ENCODE data around the gene VSIG8.

VSIG8 gene

GRCh38 chr1:159897962-159898361 is 35.5 kb upstream of the VSIG8 start:
- Histone ChIP-seq H3K4me3 (ENCODE audit: low read depth in 1 of 2, low read length in 2 of 2) (no peak overlapping the region), H3K27ac (ENCODE audit: low read depth, low read length) (no peak overlapping the region), H3K4me1 (ENCODE audit: insufficient read depth, low read length) (peaks cover 3% of the 10 kb centered on the region), H3K9ac (ENCODE audit: low read length) (no peak overlapping the region), H3K36me3 (ENCODE audit: insufficient read depth, low read length) (no peaks in the 10 kb centered on the region), H3K27me3 (ENCODE audit: control insufficient read depth in 1 of 2, insufficient read depth in 2 of 2, low read length in 2 of 2) (no peaks in the 10 kb centered on the region), H3K9me3 (ENCODE audit: low read length) (no peaks in the 10 kb centered on the region)

DNA sequence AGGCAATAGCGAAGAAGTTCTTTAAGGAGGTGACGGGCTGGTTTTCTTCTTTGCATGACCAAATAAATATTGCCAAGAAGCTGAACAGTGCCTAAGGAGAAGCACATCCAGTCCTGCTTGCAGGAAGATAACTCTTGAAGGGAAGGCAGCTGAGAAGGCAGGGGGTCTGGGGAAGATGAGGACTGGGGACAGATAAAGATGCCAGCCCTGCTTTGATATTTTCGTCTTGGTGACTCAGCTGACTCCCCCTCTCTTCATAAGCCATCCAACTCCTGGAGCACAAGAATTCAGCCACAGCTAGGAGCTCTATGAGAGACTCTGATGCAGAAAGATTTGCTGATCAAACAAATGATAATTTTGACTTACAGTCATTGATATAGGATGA is 34.1 kb upstream of the VSIG8 start:
- H3K4me3 ChIP-seq (ENCODE audit: low read depth in 1 of 2, low read length in 2 of 2): no peak overlapping the region
- H3K4me1 ChIP-seq (ENCODE audit: insufficient read depth, low read length): peaks cover 3% of the 10 kb centered on the region
- no peak overlapping the region for H3K9ac ChIP-seq (ENCODE audit: low read length)
- H3K27me3 ChIP-seq (ENCODE audit: control insufficient read depth in 1 of 2, insufficient read depth in 2 of 2, low read length in 2 of 2): no peaks in the 10 kb centered on the region
- H3K36me3 ChIP-seq (ENCODE audit: insufficient read depth, low read length): no peaks in the 10 kb centered on the region
- no peaks in the 10 kb centered on the region for H3K9me3 ChIP-seq (ENCODE audit: low read length)
- H3K27ac ChIP-seq (ENCODE audit: low read depth, low read length): no peak overlapping the region

DNA sequence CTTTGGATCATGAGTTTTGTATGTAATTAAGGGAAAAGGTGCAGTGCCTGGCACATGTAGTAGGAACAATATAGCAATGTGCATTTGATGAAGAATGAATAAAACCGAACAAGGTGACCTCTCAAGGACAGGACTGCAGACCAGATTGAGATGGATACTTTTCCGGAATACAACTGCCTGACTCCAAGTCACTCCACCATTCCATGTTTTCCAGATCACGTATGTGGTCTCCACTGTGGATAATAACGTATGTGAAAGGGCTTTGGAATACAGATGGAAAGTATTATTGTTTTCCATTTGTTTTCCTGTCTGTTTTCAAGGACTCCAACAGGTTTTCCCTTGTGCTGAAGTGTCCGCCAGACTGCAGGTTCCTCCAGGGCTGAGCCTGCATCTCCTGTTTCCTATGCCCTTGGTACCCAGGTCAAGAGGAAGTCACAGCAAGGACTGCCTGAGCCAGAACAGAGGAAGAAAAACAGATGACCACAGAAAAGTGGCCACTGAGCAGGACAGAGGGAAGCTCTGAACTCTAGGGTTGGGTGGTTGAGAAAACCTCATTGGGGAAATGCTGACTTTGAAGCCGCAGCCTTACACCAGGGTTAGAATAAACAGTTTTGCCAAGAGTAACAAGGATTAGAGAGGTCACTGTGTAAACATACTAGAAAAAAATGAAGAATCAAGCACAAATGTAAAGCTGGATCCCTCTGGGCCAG is 33.5 kb upstream of the VSIG8 start:
- no peaks in the 10 kb centered on the region for H3K9me3 ChIP-seq (ENCODE audit: low read length)
- no peaks in the 10 kb centered on the region for H3K36me3 ChIP-seq (ENCODE audit: insufficient read depth, low read length)
- H3K9ac ChIP-seq (ENCODE audit: low read length): no peak overlapping the region
- H3K27me3 ChIP-seq (ENCODE audit: control insufficient read depth in 1 of 2, insufficient read depth in 2 of 2, low read length in 2 of 2): no peaks in the 10 kb centered on the region
- no peak overlapping the region for H3K4me3 ChIP-seq (ENCODE audit: low read depth in 1 of 2, low read length in 2 of 2)
- H3K27ac ChIP-seq (ENCODE audit: low read depth, low read length): no peak overlapping the region
- peaks cover 3% of the 10 kb centered on the region for H3K4me1 ChIP-seq (ENCODE audit: insufficient read depth, low read length)

- no peak overlapping the region for H3K9ac ChIP-seq (ENCODE audit: low read length)
- no peak overlapping the region for H3K4me3 ChIP-seq (ENCODE audit: low read depth in 1 of 2, low read length in 2 of 2)
- H3K9me3 ChIP-seq (ENCODE audit: low read length): no peaks in the 10 kb centered on the region
- no peaks in the 10 kb centered on the region for H3K27me3 ChIP-seq (ENCODE audit: control insufficient read depth in 1 of 2, insufficient read depth in 2 of 2, low read length in 2 of 2)
- no peaks in the 10 kb centered on the region for H3K36me3 ChIP-seq (ENCODE audit: insufficient read depth, low read length)
- peaks cover 4% of the 10 kb centered on the region for H3K4me1 ChIP-seq (ENCODE audit: insufficient read depth, low read length)
- H3K27ac ChIP-seq (ENCODE audit: low read depth, low read length): no peak overlapping the region
These were observed 32.8 kb upstream of the VSIG8 start for GRCh38 chr1:159895286-159895685.

- Histone ChIP-seq H3K4me1 (ENCODE audit: insufficient read depth, low read length) (peaks cover 9% of the 10 kb centered on the region), H3K27ac (ENCODE audit: low read depth, low read length) (no peak overlapping the region), H3K9me3 (ENCODE audit: low read length) (no peaks in the 10 kb centered on the region), H3K9ac (ENCODE audit: low read length) (no peak overlapping the region), H3K36me3 (ENCODE audit: insufficient read depth, low read length) (no peaks in the 10 kb centered on the region), H3K4me3 (ENCODE audit: low read depth in 1 of 2, low read length in 2 of 2) (no peak overlapping the region), H3K27me3 (ENCODE audit: control insufficient read depth in 1 of 2, insufficient read depth in 2 of 2, low read length in 2 of 2) (no peaks in the 10 kb centered on the region)
These were observed 30.5 kb upstream of the VSIG8 start for GRCh38 chr1:159892944-159893343.

- no peaks in the 10 kb centered on the region for H3K27me3 ChIP-seq (ENCODE audit: control insufficient read depth in 1 of 2, insufficient read depth in 2 of 2, low read length in 2 of 2)
- H3K9me3 ChIP-seq (ENCODE audit: low read length): no peaks in the 10 kb centered on the region
- no peaks in the 10 kb centered on the region for H3K36me3 ChIP-seq (ENCODE audit: insufficient read depth, low read length)
- H3K4me3 ChIP-seq (ENCODE audit: low read depth in 1 of 2, low read length in 2 of 2): no peak overlapping the region
- H3K27ac ChIP-seq (ENCODE audit: low read depth, low read length): no peak overlapping the region
- H3K4me1 ChIP-seq (ENCODE audit: insufficient read depth, low read length): peaks cover 9% of the 10 kb centered on the region
- no peak overlapping the region for H3K9ac ChIP-seq (ENCODE audit: low read length)
These were observed 29.1 kb upstream of the VSIG8 start for GRCh38 chr1:159891275-159892157.

- Histone ChIP-seq H3K9me3 (ENCODE audit: low read length) (no peaks in the 10 kb centered on the region), H3K4me3 (ENCODE audit: low read depth in 1 of 2, low read length in 2 of 2) (no peak overlapping the region), H3K9ac (ENCODE audit: low read length) (no peak overlapping the region), H3K4me1 (ENCODE audit: insufficient read depth, low read length) (peaks cover 9% of the 10 kb centered on the region), H3K27me3 (ENCODE audit: control insufficient read depth in 1 of 2, insufficient read depth in 2 of 2, low read length in 2 of 2) (no peaks in the 10 kb centered on the region), H3K36me3 (ENCODE audit: insufficient read depth, low read length) (no peaks in the 10 kb centered on the region), H3K27ac (ENCODE audit: low read depth, low read length) (no peak overlapping the region)
These were observed 27.9 kb upstream of the VSIG8 start for GRCh38 chr1:159890390-159890789.

GRCh38 chr1:159889821-159890252 is 27.4 kb upstream of the VSIG8 start:
- Histone ChIP-seq H3K27ac (ENCODE audit: low read depth, low read length) (peak overlapping the region; percentile 26), H3K27me3 (ENCODE audit: control insufficient read depth in 1 of 2, insufficient read depth in 2 of 2, low read length in 2 of 2) (no peaks in the 10 kb centered on the region), H3K4me1 (ENCODE audit: insufficient read depth, low read length) (peaks cover 9% of the 10 kb centered on the region), H3K9ac (ENCODE audit: low read length) (no peak overlapping the region), H3K9me3 (ENCODE audit: low read length) (no peaks in the 10 kb centered on the region), H3K36me3 (ENCODE audit: insufficient read depth, low read length) (no peaks in the 10 kb centered on the region), H3K4me3 (ENCODE audit: low read depth in 1 of 2, low read length in 2 of 2) (no peak overlapping the region)

DNA sequence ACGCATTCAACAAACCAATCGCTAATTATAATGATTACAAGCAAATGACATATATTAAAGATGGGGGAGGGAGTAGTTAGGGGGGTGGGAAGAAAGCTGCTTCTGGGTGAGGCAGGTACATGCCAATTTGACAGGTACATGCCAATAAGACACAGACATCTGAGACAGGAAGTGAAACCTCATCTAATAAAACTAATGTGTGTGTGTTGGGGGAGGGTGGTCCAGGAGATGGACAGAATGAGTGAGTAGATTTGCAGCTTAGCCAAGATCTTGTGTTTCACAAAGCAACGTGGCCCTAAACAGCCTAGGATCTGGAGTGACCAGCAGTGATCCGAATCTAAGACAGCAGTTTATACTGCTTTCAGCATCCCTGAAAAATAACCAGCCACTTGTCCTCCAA is 26.7 kb upstream of the VSIG8 start:
- Histone ChIP-seq H3K9ac (ENCODE audit: low read length) (no peak overlapping the region), H3K9me3 (ENCODE audit: low read length) (no peaks in the 10 kb centered on the region), H3K4me1 (ENCODE audit: insufficient read depth, low read length) (peaks cover 9% of the 10 kb centered on the region), H3K27me3 (ENCODE audit: control insufficient read depth in 1 of 2, insufficient read depth in 2 of 2, low read length in 2 of 2) (no peaks in the 10 kb centered on the region), H3K36me3 (ENCODE audit: insufficient read depth, low read length) (no peaks in the 10 kb centered on the region), H3K27ac (ENCODE audit: low read depth, low read length) (no peak overlapping the region), H3K4me3 (ENCODE audit: low read depth in 1 of 2, low read length in 2 of 2) (no peak overlapping the region)

DNA sequence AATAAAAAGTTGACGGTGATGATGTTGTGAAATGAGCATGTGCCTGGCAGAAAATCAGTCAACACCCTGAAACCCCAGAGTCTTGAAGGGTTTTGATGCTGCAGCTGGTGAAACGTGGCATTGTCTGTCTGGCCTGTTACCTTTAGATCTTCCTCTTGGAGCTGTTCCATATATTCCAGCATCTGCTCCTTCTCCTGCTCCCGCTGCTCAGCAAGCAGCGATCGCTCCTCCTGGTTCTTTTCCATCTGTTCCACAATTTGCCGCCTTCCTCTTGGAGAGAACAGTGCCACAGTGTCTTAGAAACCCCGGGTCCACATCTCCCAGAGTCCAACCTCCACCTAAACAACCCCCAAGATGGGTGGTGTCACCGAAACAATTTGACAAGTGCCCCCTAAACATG is 21.8 kb upstream of the VSIG8 start:
- H3K9me3 ChIP-seq (ENCODE audit: low read length): no peaks in the 10 kb centered on the region
- H3K9ac ChIP-seq (ENCODE audit: low read length): no peak overlapping the region
- no peaks in the 10 kb centered on the region for H3K36me3 ChIP-seq (ENCODE audit: insufficient read depth, low read length)
- no peak overlapping the region for H3K27ac ChIP-seq (ENCODE audit: low read depth, low read length)
- H3K4me1 ChIP-seq (ENCODE audit: insufficient read depth, low read length): no peaks in the 10 kb centered on the region
- H3K27me3 ChIP-seq (ENCODE audit: control insufficient read depth in 1 of 2, insufficient read depth in 2 of 2, low read length in 2 of 2): no peaks in the 10 kb centered on the region
- no peak overlapping the region for H3K4me3 ChIP-seq (ENCODE audit: low read depth in 1 of 2, low read length in 2 of 2)

DNA sequence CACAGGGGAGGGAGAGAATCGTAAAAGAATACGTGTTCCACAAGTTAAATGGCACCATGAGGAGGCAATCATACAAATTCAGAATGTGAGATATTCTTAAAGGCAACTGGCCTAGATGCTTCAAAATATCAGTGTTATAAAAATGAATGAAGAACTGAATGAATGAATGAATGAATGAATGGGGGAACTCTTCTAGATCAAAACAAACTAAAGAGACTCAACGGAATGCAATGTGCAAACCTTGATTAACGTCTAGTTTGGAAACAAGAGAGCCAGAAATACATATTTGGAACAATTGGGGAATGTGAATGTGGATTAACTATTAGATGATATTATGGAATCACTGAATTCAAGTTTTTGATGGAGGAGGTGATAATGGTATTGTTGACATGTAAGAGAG is 20.7 kb upstream of the VSIG8 start:
- H3K36me3 ChIP-seq (ENCODE audit: insufficient read depth, low read length): no peaks in the 10 kb centered on the region
- H3K9me3 ChIP-seq (ENCODE audit: low read length): no peaks in the 10 kb centered on the region
- H3K4me1 ChIP-seq (ENCODE audit: insufficient read depth, low read length): no peaks in the 10 kb centered on the region
- no peaks in the 10 kb centered on the region for H3K27me3 ChIP-seq (ENCODE audit: control insufficient read depth in 1 of 2, insufficient read depth in 2 of 2, low read length in 2 of 2)
- no peak overlapping the region for H3K27ac ChIP-seq (ENCODE audit: low read depth, low read length)
- H3K4me3 ChIP-seq (ENCODE audit: low read depth in 1 of 2, low read length in 2 of 2): no peak overlapping the region
- H3K9ac ChIP-seq (ENCODE audit: low read length): no peak overlapping the region

- Histone ChIP-seq H3K27me3 (ENCODE audit: control insufficient read depth in 1 of 2, insufficient read depth in 2 of 2, low read length in 2 of 2) (peaks cover 0 to under 1% of the 10 kb centered on the region in 2 donors), H3K4me3 (ENCODE audit: low read depth in 1 of 2, low read length in 2 of 2) (no peak overlapping the region), H3K9ac (ENCODE audit: low read length) (no peak overlapping the region), H3K4me1 (ENCODE audit: insufficient read depth, low read length) (no peaks in the 10 kb centered on the region), H3K36me3 (ENCODE audit: insufficient read depth, low read length) (no peaks in the 10 kb centered on the region), H3K27ac (ENCODE audit: low read depth, low read length) (no peak overlapping the region), H3K9me3 (ENCODE audit: low read length) (no peaks in the 10 kb centered on the region)
These were observed 20.0 kb upstream of the VSIG8 start for GRCh38 chr1:159882527-159882862.
